NCI-H526 treated with DMSO at 0.1 percent for 48 hours (cell line): Measurements from ENCODE around the gene ZNF408.

Experiments
- DNase-seq: peaks from one replicate; lab custom pipeline; 2025; lab: John Stamatoyannopoulos, UW

Gene ZNF408

GRCh38 chr11:46727952-46728658 is 27.3 kb downstream of the ZNF408 start:
- DNase-seq: no peak

GRCh38 chr11:46728659-46729040 is 27.8 kb downstream of the ZNF408 start:
- no peak for DNase-seq

DNA sequence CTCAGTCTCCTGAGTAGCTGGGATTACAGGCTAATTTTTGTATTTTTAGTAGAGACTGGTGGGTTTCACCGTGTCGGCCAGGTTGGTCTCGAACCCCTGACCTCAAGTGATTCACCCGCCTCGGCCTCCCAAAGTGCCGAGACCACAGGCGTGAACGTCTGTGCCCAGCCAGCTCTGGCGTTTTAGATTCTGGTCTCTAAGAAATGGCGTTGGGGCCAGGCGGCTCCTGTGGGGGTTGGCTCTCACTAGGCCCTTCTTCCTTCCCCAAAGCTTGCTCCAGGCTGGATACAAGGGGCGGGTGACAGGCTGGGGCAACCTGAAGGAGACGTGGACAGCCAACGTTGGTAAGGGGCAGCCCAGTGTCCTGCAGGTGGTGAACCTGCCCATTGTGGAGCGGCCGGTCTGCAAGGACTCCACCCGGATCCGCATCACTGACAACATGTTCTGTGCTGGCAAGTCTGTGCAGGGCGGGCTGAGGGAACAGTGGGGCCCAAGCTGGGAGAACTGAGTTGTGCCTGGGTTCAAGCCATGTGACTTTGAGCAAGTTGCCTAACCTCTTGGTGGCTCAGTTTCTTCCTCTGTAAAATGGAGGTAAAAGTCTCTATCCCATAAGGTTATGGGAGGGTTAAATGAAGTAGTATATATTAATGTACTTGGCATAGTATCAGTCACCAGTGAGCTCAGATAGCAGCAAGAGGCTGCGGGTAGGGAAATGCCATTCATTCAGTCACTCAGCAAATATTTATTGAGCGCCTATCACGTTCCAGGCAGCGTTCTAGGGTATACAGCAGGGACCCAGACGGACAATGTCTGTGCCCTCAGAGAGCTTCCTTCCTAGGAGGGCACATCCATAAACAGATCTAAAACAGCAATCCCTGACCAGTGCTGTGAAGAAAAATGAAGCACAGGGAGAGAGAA is 28.5 kb downstream of the ZNF408 start:
- no peak for DNase-seq

GRCh38 chr11:46731545-46731944 is 30.7 kb downstream of the ZNF408 start:
- DNase-seq: no peak

DNA sequence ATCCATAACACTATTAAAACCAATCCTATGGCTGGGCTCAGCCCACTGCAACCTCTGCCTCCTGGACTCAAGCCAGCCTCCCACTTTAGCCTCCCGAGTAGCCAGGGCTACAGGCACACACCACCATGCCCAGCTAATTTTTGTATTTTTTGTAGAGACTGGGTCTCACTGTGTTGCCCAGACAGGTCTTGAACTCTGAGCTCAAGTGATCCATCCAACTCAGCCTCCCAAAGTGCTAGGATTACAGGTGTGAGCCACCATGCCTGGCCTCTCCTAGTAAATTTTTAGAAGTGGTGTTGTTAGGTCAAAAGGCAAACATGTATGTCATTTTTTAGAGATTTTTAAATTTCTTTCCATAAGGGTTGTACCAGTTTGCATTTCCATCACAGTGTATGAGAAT is 32.4 kb downstream of the ZNF408 start:
- no peak for DNase-seq

DNA sequence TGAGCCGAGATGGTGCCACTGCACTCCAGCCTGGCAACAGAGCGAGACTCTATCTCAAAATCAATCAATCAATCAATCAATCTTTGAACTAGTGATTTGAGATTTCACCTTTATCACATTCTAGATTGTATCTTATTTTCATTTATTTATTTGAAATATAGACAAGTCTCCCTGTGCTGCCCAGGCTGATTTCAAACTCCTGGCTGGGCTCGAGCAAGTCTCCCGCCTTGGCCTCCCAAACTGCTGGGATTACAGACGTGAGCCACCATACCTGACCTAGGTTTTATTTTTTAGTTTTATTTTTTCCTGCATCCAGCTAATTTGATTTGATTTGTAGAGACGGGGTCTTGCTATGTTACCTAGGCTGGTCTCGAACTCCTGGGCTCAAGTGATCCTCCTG is 35.3 kb downstream of the ZNF408 start:
- no peak for DNase-seq

- no peak for DNase-seq
Measured at GRCh38 chr11:46736615-46737014, 35.8 kb downstream of the ZNF408 start.

DNA sequence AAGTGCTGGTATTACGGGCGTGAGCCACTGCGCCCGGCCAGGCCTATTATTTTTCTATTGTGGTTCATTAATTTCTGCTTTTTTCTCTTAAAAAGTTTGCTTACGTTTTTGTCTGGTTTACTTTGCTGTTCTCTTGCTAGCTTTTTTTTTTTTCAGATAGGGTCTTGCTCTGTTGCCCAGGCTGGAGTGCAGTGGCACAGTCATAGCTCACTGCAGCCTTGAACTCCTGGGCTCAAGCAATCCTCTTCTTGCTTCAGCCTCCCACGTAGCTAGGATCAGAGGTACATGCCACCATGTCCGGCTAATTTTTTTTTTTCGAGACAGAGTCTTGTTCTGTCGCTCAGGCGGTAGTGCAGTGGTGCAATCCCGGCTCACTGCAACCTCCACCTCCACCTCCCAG is 36.9 kb downstream of the ZNF408 start:
- no peak for DNase-seq

DNA sequence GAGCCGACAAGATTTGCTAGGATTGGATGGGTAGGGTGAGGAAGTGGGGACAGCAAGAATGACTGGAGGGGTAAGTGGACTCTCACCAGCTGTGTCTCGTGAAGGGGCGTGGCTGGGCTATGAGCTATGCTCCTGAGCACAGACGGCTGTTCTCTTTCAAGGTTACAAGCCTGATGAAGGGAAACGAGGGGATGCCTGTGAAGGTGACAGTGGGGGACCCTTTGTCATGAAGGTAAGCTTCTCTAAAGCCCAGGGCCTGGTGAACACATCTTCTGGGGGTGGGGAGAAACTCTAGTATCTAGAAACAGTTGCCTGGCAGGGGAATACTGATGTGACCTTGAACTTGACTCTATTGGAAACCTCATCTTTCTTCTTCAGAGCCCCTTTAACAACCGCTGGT is 38.1 kb downstream of the ZNF408 start:
- no peak for DNase-seq

DNA sequence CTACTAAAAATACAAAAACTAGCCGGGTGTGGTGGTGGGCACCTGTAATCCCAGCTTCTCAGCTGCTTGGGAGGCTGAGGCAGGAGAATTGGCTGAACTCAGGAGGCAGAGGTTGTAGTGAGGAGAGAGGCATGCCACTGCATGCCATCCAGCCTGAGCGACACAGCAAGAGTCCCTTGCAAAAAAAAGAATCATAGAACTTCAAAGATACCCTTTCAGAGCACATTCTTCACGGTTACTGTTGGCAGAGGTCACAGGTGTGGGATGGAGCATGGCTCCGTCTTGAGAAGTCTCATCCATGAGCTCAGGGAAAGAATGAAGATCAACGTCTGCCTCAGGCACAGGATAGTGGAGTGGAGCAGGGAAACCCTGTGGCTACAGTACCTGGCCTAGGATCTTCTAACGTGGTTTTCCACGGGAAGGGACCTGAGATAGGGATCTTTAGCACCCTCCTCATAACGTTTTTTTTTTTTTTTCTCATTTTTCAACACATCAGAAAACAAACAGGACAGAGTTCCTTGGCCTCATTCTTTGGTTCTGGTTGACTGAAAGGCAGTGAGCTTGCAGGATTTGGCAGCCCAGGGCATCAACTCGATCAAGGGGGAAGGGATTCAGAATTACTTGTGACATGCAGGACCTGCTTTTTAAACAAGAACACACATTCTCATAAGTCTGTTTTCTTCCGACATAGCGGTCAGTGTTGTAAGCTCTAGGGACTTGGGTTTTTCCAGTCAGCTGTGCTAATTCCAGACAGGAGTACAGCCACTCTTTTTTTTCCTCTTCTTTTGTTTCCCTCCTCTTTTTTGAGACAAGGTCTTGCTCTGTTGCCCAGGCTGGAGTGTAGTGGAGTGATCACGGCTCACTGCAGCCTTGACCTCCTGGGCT is 41.0 kb downstream of the ZNF408 start:
- DNase-seq: no peak

- DNase-seq: no peak
Measured at GRCh38 chr11:46743043-46743442, 42.2 kb downstream of the ZNF408 start.

- DNase-seq: no peak
Measured at GRCh38 chr11:46743693-46744339, 43.0 kb downstream of the ZNF408 start.

- DNase-seq: no peak
Measured at GRCh38 chr11:46745328-46745727, 44.5 kb downstream of the ZNF408 start.

DNA sequence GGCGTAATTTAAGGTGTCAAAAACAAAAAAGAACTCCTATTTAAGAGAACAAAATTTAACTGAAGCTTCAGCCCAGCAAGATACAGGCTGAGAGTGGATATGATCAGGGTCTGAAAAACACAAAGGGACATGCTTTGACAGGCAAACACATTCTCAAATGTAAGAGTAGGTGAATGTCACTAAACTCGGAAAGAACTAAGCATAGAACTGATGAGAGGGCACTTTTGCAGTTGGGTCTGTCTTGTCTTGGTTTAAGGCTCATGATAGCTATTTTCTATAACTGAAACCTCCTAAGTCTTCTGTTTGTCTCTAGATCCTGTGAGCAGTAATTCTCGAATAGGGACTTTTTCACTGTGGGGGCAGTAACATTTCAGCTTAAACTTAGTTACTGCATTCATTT is 45.2 kb downstream of the ZNF408 start:
- no peak for DNase-seq

- DNase-seq: no peak
Measured at GRCh38 chr11:46747150-46747549, 46.3 kb downstream of the ZNF408 start.
